ENCODE measurements around the gene URAD.

DNA sequence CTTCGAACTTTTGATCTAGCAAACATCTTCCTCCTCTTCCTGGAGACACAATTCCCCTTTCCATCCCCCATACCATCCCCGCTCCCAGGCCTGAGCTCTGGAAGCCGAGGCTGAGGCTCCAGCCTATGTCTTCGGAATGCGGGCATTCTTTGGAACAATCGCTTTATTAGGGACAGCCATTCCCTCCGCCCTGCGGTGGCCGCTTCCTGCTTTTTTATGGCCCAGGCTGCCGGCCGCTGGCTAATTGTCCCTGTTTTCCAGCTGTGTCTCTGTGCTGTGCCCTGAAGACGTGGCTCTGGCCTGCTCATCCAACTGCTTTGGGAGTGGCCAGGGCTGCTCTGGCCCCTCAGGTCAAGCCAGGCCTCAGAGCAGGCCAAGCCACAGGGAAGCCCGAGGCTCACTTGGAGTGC lies 17.3 kb downstream of the URAD start:
- no peak for TF ChIP-seq CTCF (IDR thresholded peaks at IDR 0.05)
- TF ChIP-seq POLR2A (IDR thresholded peaks at IDR 0.05) = no peak

All from ovary (tissue), 3 donors.